Cardiac muscle cell (in vitro differentiated cells and primary cell): Measurements from ENCODE around the gene SRPRA. TPM values are rescaled to one million over a fixed set of nuclear protein-coding genes. Genes with fewer than 3 reads are reported as not detected.

Experiments
- DNase-seq, 2 donors: peaks; one replicate each; pipeline versions ENCODE4 v3.0.0 to v3.0.0-alpha.2; 2010 to 2017; ENCODE audit warnings: low read depth in 1 of 2, low spot score in 1 of 2
- H3K27ac ChIP-seq: fragments of 200-600 bp; sonication (generic); 2 replicates; pipeline ENCODE4 v1.5.1; 2016
- H3K27me3 ChIP-seq: fragments of 200-600 bp; sonication (generic); 2 replicates; pipeline ENCODE4 v1.6.0; 2016; ENCODE audit warnings: control low read depth
- H3K36me3 ChIP-seq: fragments of 200-600 bp; sonication (generic); 2 replicates; pipeline ENCODE4 v1.5.1; 2016; ENCODE audit warnings: control low read depth
- H3K4me1 ChIP-seq: fragments of 200-600 bp; sonication (generic); 2 replicates; pipeline ENCODE4 v1.8.1; 2017; ENCODE audit warnings: low read depth, mild to moderate bottlenecking, mixed run types
- H3K4me3 ChIP-seq: fragments of 200-600 bp; sonication (generic); 2 replicates; pipeline ENCODE4 v1.5.1; 2016; ENCODE audit warnings: mild to moderate bottlenecking
- H3K9me3 ChIP-seq: fragments of 200-600 bp; sonication (generic); 2 replicates; pipeline ENCODE4 v1.5.1; 2017; ENCODE audit warnings: low read depth, mild to moderate bottlenecking, control low read depth
- CTCF ChIP-seq: IDR thresholded peaks from 2 replicates; pipeline ENCODE4 v1.5.1; 2012; ENCODE audit warnings: low read depth, mild to moderate bottlenecking, low read length
- polyA plus RNA-seq: library from polyadenylated mRNA; unstranded; fragments of >200 nt; fragmentation: Nextera tagmentation; extraction: Ambion mirVana; gene quantifications from 2 replicates; pipeline ENCODE4 v1.2.1, GENCODE V29; 2016
- total RNA-seq: library from RNA; depleted of rRNA; stranded (reverse); fragments of >200 nt; gene quantifications from 2 replicates; pipeline ENCODE4 v1.2.3, GENCODE V29; 2016

SRPRA gene
- total and polyA plus RNA-seq, 2 experiments from 2014 or later = 42.9 to 76.6 TPM

GRCh38 chr11:126246636-126247035 lies 22.1 kb downstream of the SRPRA start:
- peak in 1 of 2 donors; percentile 57 for DNase-seq
- no peak overlapping the region for H3K4me3 ChIP-seq
- H3K27ac ChIP-seq = no peak overlapping the region
- no peaks in the 10 kb centered on the region for H3K4me1 ChIP-seq
- no peak for TF ChIP-seq CTCF
- H3K36me3 ChIP-seq = peaks cover 31% of the 10 kb centered on the region
- no peaks in the 10 kb centered on the region for H3K9me3 ChIP-seq
- no peaks in the 10 kb centered on the region for H3K27me3 ChIP-seq

GRCh38 chr11:126233391-126233790 lies 35.3 kb downstream of the SRPRA start:
- Histone ChIP-seq H3K36me3 (peaks cover 15% of the 10 kb centered on the region), H3K9me3 (no peaks in the 10 kb centered on the region), H3K27me3 (no peaks in the 10 kb centered on the region), H3K4me3 (no peak overlapping the region), H3K4me1 (no peaks in the 10 kb centered on the region), H3K27ac (no peak overlapping the region)
- DNase-seq = no peak
- no peak for TF ChIP-seq CTCF

- TF ChIP-seq CTCF = no peak
- Histone ChIP-seq H3K27ac (no peak overlapping the region), H3K4me3 (no peak overlapping the region), H3K27me3 (no peaks in the 10 kb centered on the region), H3K36me3 (peaks cover 11% of the 10 kb centered on the region), H3K4me1 (no peaks in the 10 kb centered on the region), H3K9me3 (no peaks in the 10 kb centered on the region)
- no peak for DNase-seq
Measured at GRCh38 chr11:126232683-126233082, 36.0 kb downstream of the SRPRA start.

GRCh38 chr11:126231725-126232459 lies 36.8 kb downstream of the SRPRA start:
- Histone ChIP-seq H3K27ac (no peak overlapping the region), H3K9me3 (no peaks in the 10 kb centered on the region), H3K27me3 (no peaks in the 10 kb centered on the region), H3K4me1 (no peaks in the 10 kb centered on the region), H3K36me3 (peaks cover 11% of the 10 kb centered on the region), H3K4me3 (no peak overlapping the region)
- TF ChIP-seq CTCF = no peak
- DNase-seq = peak in 1 of 2 donors; percentile 87

- Histone ChIP-seq H3K4me1 (no peaks in the 10 kb centered on the region), H3K27me3 (no peaks in the 10 kb centered on the region), H3K4me3 (no peak overlapping the region), H3K9me3 (no peaks in the 10 kb centered on the region), H3K36me3 (peaks cover 4% of the 10 kb centered on the region), H3K27ac (peak overlapping the region; percentile 9)
- DNase-seq = peak in 1 of 2 donors; percentile 51
- TF ChIP-seq CTCF = no peak
Measured at GRCh38 chr11:126229858-126230540, 38.7 kb downstream of the SRPRA start.
